Jurkat, Clone E6-1 (cell line): ENCODE measurements around the gene TWNK.

Experiments
- DNase-seq: peaks from one replicate; pipeline ENCODE4 v3.0.0-alpha.2; 2011; ENCODE audit warnings: low read depth, low spot score
- H3K4me3 ChIP-seq: 2 replicates; pipeline ENCODE4 v1.5.1; 2011; ENCODE audit warnings: mild to moderate bottlenecking, low read length, control low read depth, moderate library complexity

Gene TWNK

GRCh38 chr10:101040851-101041250 is 53.5 kb downstream of the TWNK start:
- no peak for DNase-seq
- H3K4me3 ChIP-seq, result no peak overlapping the region

DNA sequence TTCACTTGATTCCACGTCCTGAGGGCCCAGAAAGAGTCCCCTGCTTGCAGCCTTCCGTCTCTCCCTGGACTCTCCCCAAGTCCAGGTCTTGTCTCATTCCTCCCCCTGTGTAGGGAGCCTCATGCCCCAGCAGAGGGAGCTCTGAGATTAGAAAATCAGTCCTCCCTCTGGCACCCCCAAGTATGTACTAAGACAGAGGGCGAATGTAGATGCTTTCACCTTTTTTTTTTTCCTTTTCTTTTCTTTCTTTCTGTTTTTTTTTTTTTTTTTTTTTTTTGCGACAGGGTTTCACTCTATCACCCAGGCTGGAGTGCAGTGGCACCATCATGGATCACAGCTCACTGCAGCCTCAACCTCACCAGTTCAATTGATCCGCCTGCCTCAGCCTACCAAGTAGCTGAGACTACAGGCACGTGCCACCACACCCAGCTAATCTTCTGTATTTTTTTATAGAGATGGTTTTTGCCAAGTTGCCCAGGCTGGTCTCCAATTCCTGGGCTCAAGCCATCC is 54.0 kb downstream of the TWNK start:
- peak; percentile 82 for DNase-seq
- no peak overlapping the region for H3K4me3 ChIP-seq

GRCh38 chr10:101042118-101042517 is 54.8 kb downstream of the TWNK start:
- peak overlapping the region; percentile 73 for H3K4me3 ChIP-seq
- no peak for DNase-seq

GRCh38 chr10:101042667-101043362 is 55.5 kb downstream of the TWNK start:
- peak; percentile 87 for DNase-seq
- H3K4me3 ChIP-seq, result peak overlapping the region; percentile 73

DNA sequence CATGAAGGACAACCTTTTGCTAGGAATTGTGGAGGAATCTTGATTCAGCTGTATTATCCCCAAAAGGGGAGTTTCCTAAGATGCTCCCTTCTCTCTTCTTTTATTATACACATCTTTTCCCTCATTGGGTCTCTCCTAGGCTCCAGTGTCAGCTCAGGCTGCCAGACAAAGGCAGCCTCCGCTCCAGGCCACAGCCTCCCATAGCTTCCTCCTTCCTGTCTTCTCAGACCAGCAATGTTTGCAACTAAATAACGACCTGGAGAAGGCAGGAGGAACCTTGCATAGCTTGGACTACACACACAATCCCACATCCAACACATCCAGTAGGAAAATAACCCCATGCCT is 56.0 kb downstream of the TWNK start:
- no peak for DNase-seq
- peak overlapping the region; percentile 73 for H3K4me3 ChIP-seq
